ENCODE measurements around the gene SORCS1. TPM values are rescaled to one million over a fixed set of nuclear protein-coding genes. Genes with fewer than 3 reads are reported as not detected.

The SORCS1 gene
- under 0.01 TPM in 1 of 2 replicates, not detected in the other for total RNA-seq

GRCh38 chr10:107163881-107164861, at the start of gene SORCS1:
SORCS1 (minus strand) TSS chr10:107164706.

All from bronchus fibroblast of lung (primary cell).